HG02973 (cell line): Measurements from ENCODE around the gene KCNQ4.

ENCODE experiments used
- ATAC-seq: cut with Tn5 transposase; IDR thresholded peaks from one replicate; pipeline ENCODE4 v1.9.1; 2021; ENCODE audit warnings: moderate library complexity; ENCODE audit not compliant: unreplicated experiment

KCNQ4 gene

GRCh38 chr1:40857737-40858136 lies 74.2 kb downstream of the KCNQ4 start:
- ATAC-seq, result no peak

GRCh38 chr1:40858856-40859416 lies 75.3 kb downstream of the KCNQ4 start:
- ATAC-seq, result no peak

- no peak for ATAC-seq
Observed at GRCh38 chr1:40860706-40861223, 77.2 kb downstream of the KCNQ4 start.

GRCh38 chr1:40861224-40862003 lies 77.8 kb downstream of the KCNQ4 start:
- ATAC-seq, result no peak

- ATAC-seq, result peak; percentile 92
Observed at GRCh38 chr1:40862008-40862863, 78.6 kb downstream of the KCNQ4 start, which contains the start of gene CITED4. CITED4 (minus strand) TSS chr1:40862363; CDS start chr1:40862127, 236 bp downstream.

- no peak for ATAC-seq
Observed at GRCh38 chr1:40868051-40868723, 84.6 kb downstream of the KCNQ4 start.

GRCh38 chr1:40870135-40870728 lies 86.6 kb downstream of the KCNQ4 start:
- ATAC-seq, result no peak

- no peak for ATAC-seq
Observed at GRCh38 chr1:40872276-40872675, 88.7 kb downstream of the KCNQ4 start.

- ATAC-seq, result no peak
Observed at GRCh38 chr1:40873863-40874472, 90.4 kb downstream of the KCNQ4 start.

- no peak for ATAC-seq
Observed at GRCh38 chr1:40876436-40876761, 92.8 kb downstream of the KCNQ4 start.

- ATAC-seq, result no peak
Observed at GRCh38 chr1:40876891-40877290, 93.3 kb downstream of the KCNQ4 start.

- ATAC-seq, result no peak
Observed at GRCh38 chr1:40877698-40878097, 94.1 kb downstream of the KCNQ4 start.

GRCh38 chr1:40878906-40879305 lies 95.3 kb downstream of the KCNQ4 start:
- ATAC-seq, result no peak

GRCh38 chr1:40879482-40880175 lies 96.0 kb downstream of the KCNQ4 start:
- ATAC-seq, result no peak

GRCh38 chr1:40880813-40881549 lies 97.4 kb downstream of the KCNQ4 start:
- no peak for ATAC-seq

- ATAC-seq, result no peak
Observed at GRCh38 chr1:40884055-40884795, 100.6 kb downstream of the KCNQ4 start.

- no peak for ATAC-seq
Observed at GRCh38 chr1:40886318-40887011, 102.9 kb downstream of the KCNQ4 start.

GRCh38 chr1:40887012-40887378 lies 103.4 kb downstream of the KCNQ4 start:
- no peak for ATAC-seq
